D721Med (cell line): ENCODE measurements around the gene ITGA3.

ENCODE experiments used
- DNase-seq: peaks from one replicate; pipeline ENCODE4 v3.0.0; 2011; ENCODE audit warnings: low spot score; ENCODE audit not compliant: insufficient read length
- FAIRE-seq: peaks from 2 replicates; lab custom pipeline; 2011; peaks lifted over from hg19 to GRCh38; lab: Jason Lieb, UNC
- CTCF ChIP-seq: IDR thresholded peaks from 2 replicates; pipeline ENCODE4 v1.5.1; 2012; ENCODE audit warnings: mild to moderate bottlenecking, control low read depth; ENCODE audit not compliant: insufficient read depth; ENCODE audit errors: missing control alignments

ITGA3 gene

GRCh38 chr17:50047488-50048126, 8.3 kb upstream of the ITGA3 start:
- FAIRE-seq (no peak), DNase-seq (peak; percentile 11)
- TF ChIP-seq CTCF: no peak

GRCh38 chr17:50048146-50048720, 7.7 kb upstream of the ITGA3 start:
- DNase-seq (no peak), FAIRE-seq (no peak)
- no peak for TF ChIP-seq CTCF

DNA sequence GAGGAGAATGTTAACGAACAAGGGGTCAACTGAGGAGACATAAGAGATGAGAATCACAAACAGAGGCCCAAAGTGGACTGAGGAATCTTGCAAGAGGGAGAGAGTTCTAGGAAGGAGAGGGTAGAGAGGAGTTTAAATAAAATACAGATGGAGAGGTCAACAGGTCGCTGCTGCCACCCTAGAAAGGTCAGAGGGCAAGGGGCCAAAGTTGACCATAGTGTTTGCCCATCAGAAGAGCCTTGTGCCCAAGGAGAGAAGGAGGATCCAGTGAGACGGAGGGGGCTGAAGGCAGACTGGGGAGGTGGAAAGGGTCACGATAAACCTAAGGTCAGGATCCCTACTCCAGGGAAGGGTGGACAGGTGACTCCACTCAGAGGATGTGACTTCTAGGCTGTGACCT, 6.9 kb upstream of the ITGA3 start:
- FAIRE-seq (no peak), DNase-seq (no peak)
- no peak for TF ChIP-seq CTCF

DNA sequence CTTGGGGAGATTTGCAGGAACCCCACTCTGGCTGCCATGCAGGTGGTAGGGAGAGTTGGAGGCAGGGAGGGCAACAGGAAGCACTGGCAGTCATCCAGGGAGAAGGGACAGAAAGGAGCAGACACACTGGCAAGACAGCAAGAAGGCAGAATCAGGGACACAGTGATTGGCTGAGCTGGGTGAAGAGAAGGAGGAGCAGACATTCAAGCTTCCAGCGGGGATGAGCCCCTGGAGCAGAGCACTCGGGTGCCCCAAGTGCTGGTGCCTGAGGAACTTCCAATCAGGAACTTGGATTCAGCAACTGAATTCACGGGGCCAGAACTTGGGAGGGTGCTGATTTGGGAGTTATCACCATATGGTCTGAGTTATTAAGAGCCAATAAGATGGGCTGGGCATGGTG, 6.3 kb upstream of the ITGA3 start:
- no peak for TF ChIP-seq CTCF
- FAIRE-seq: no peak
- DNase-seq: no peak

DNA sequence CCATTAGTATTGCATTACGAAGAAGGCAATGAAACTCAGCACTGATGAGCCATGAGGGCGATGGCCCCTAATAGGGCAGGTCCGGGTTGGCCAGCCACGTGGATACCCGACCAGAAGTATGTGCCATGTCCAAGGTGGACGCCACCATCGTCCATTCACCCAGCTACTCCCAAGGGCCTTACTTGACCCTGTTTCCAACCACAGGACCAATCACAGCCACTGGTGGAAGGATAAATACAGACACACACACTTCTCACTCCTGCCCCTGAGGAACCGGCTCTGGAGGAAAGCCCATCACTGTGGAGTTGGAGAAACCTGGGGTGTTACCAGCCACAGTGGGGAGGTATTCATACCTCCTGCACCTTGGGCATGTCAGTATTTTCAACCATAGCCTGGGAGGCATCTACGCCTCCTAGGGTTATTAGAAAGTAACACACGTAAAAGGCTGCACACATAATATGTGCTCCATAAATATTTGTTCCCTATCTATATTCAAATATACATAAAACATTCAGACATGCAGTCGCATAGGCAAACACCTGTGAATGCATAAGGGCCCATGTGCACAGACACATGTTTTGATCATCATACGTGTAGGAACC, 5.4 kb upstream of the ITGA3 start:
- FAIRE-seq: no peak
- DNase-seq: no peak
- TF ChIP-seq CTCF: no peak

DNA sequence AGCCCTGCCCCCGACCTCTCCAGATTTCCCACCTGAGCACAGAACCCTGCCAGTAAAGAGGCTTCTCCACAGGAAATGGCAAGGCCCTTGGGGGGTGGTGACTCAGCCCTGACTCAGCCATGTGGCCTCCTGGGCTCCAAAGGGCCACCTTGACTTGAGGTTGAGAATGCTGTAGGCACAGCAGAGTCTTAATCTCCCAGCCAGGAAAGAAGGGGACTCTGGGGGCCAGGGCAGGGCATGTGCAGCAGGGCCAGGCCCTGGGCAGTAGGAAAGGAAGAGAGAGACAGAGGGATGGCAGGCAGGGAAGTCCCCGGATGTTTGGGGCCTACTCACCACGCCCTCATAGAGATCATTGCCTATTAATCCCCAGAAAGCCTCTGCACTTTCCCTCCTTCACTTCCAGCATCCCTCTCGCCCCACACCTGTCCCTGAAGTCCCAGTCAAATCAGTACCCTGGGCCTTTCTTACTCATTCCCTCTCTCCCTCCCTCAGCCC, 4.8 kb upstream of the ITGA3 start:
- FAIRE-seq (no peak), DNase-seq (no peak)
- no peak for TF ChIP-seq CTCF

DNA sequence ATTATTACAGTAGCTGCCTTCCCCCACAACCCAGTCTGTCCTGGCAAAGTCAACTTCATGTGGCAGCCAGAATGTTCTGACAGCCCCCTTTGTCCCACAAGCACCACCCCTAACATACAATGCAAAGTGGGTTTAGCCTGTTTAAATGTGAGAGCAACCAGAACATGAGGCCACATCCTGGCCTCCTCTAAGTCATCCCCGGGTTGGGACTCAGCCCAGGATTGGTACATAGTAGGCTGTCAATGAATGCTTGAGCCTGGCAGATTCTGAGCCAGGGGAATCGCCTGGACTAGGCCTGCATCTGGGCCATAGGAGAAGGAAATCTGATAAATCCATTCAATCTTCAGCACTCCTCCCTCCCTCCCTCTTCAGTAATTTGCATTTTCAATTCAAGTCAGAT, 4.3 kb upstream of the ITGA3 start:
- FAIRE-seq: no peak
- DNase-seq: no peak
- TF ChIP-seq CTCF: no peak
